K562 (cell line): ENCODE measurements around the gene ZNF627. TPM values are rescaled to one million over a fixed set of nuclear protein-coding genes. Genes with fewer than 3 reads are reported as not detected.

Experiments used
- EP300 ChIP-seq: IDR thresholded peaks from 2 replicates; pipeline ENCODE4 v1.6.1; 2012; ENCODE audit warnings: low read length, improper control_type of control experiment
- HMG20A ChIP-seq: fragments of 450-650 bp; formaldehyde crosslinking; conservative IDR thresholded peaks from 2 replicates; pipeline ENCODE4 v1.4.0; 2020; ENCODE audit warnings: mild to moderate bottlenecking, mixed read lengths
- HOMEZ ChIP-seq: fragments of 250-450 bp; sonication (Bioruptor Pico); IDR thresholded peaks from 2 replicates; pipeline ENCODE4 v1.4.0; 2020; ENCODE audit warnings: mild to moderate bottlenecking, moderate library complexity
- MBD2 ChIP-seq: sonication (generic); IDR thresholded peaks from 2 replicates; pipeline ENCODE4 v1.6.1; 2016; ENCODE audit warnings: low read depth, borderline replicate concordance
- MTA2 ChIP-seq: fragments of 450-650 bp; IDR thresholded peaks from 2 replicates; pipeline ENCODE4 v1.6.1; 2016; ENCODE audit warnings: low read depth
- MTF1 ChIP-seq: fragments of 250-450 bp; sonication (Bioruptor Pico); IDR thresholded peaks from 2 replicates; pipeline ENCODE4 v1.9.0; 2021; ENCODE audit warnings: moderate library complexity, mild to moderate bottlenecking, inconsistent platforms, borderline replicate concordance
- MYBL2 ChIP-seq, 2 experiments: fragments of 450-650 bp in 1 of 2; sonication (generic) in 1 of 2; formaldehyde crosslinking in 1 of 2; IDR thresholded peaks; 2 replicates each; pipeline versions ENCODE4 v1.6.1 to v1.8.1; 2017 to 2022; ENCODE audit warnings: borderline replicate concordance in 1 of 2, inconsistent platforms in 1 of 2, low read depth in 1 of 2, mild to moderate bottlenecking in 1 of 2, missing genetic modification reagents in 1 of 2, moderate library complexity in 1 of 2
- NR1H2 ChIP-seq: sonication (generic); formaldehyde crosslinking; IDR thresholded peaks from 2 replicates; pipeline ENCODE4 v1.4.0; 2020; ENCODE audit warnings: mild to moderate bottlenecking, missing genetic modification reagents
- ZFX ChIP-seq: sonication (generic); formaldehyde crosslinking; IDR thresholded peaks from 2 replicates; pipeline ENCODE4 v1.8.0; 2022; ENCODE audit warnings: mild to moderate bottlenecking, missing genetic modification reagents, moderate library complexity
- ZNF830 ChIP-seq: fragments of 250-450 bp; sonication (Bioruptor Pico); IDR thresholded peaks from 2 replicates; pipeline ENCODE4 v1.5.0; 2021; ENCODE audit warnings: mild to moderate bottlenecking
- polyA plus RNA-seq, 8 experiments: library from polyadenylated mRNA; depleted of rRNA in 4 of 8; stranded (reverse) in 5 of 8; unstranded in 3 of 8; fragments of >200 nt; fragmentation: Nextera tagmentation in 2 of 8; fragmentation: Illumina TruSeq in 1 of 8; extraction: Ambion mirVana in 2 of 8; extraction: Trizol in 1 of 8; gene quantifications; 2 replicates each; pipeline versions ENCODE4 v1.2.1 to v1.2.3, GENCODE V29; 2011 to 2014; ENCODE audit warnings: inconsistent platforms in 1 of 8, missing spikeins in 1 of 8
- total RNA-seq, 7 experiments: library from RNA; depleted of rRNA in 6 of 7; stranded (reverse); fragments of >200 nt in 6 of 7; fragmentation: Illumina TruSeq in 2 of 7; extraction: Trizol in 2 of 7; gene quantifications; 2 replicates each; pipeline versions ENCODE4 v1.2.1 to v1.2.3, GENCODE V29; 2011 to 2021; ENCODE audit warnings: low replicate concordance in 1 of 7

Gene ZNF627
- total and polyA plus RNA-seq, 9 of the 15 experiments (the other 6 are each of a cell fraction or from before 2014, with no cell fraction given) = 6.4 to 19.9 (median 10.6) TPM

- no peak for TF ChIP-seq MYBL2 (IDR thresholded peaks at IDR 0.05; ENCODE audit: low read depth)
- TF ChIP-seq MYBL2 (CRISPR knock-in tag; IDR thresholded peaks at IDR 0.05; ENCODE audit: borderline replicate concordance) = no peak
- TF ChIP-seq MBD2 = no peak
- TF ChIP-seq EP300 = peak; percentile 26; the same call in 1 of the 2 replicates
- no peak for TF ChIP-seq HMG20A
- peak; percentile 60 for TF ChIP-seq ZFX (CRISPR knock-in tag)
- no peak for TF ChIP-seq MTF1 (CRISPR knock-in tag)
- TF ChIP-seq MTA2 = peak; percentile 30; the same call in 1 of the 2 replicates
- no peak for TF ChIP-seq HOMEZ (CRISPR knock-in tag)
- no peak for TF ChIP-seq ZNF830 (CRISPR knock-in tag)
- TF ChIP-seq NR1H2 (CRISPR knock-in tag) = no peak
Observed at GRCh38 chr19:11563532-11563931, 33.8 kb upstream of the ZNF627 start (continued).
